Activated CD4-positive, alpha-beta T cell treated with anti-CD3 and anti-CD28 coated beads for 36 hours (primary cell): Measurements from ENCODE around the gene SPDYC. TPM values are rescaled to one million over a fixed set of nuclear protein-coding genes. Genes with fewer than 3 reads are reported as not detected.

Source experiments
- ATAC-seq: fragments of 200-7000 bp; cut with Tn5 transposase; one replicate; pipeline ENCODE4 v1.10.0; 2021; ENCODE audit warnings: mild to moderate bottlenecking, moderate library complexity
- CTCF ChIA-PET: fragments of 350-600 bp; sonication (Branson Sonifier 250); formaldehyde crosslinking; loops from one replicate; lab custom pipeline; 2021; ENCODE audit warnings: antibody characterized with exemption; lab: Charles Lee
- POLR2A ChIA-PET: fragments of 350-600 bp; sonication (Branson Sonifier 250); formaldehyde crosslinking; loops from one replicate; lab custom pipeline; 2021; ENCODE audit warnings: antibody characterized with exemption, inconsistent platforms; lab: Charles Lee
- DNase-seq: peaks from one replicate; pipeline ENCODE4 v3.0.0-alpha.2; 2020
- H3K27ac Mint-ChIP-seq: one replicate; pipeline ENCODE4 v1.8.0; 2021; ENCODE audit warnings: mixed read lengths
- H3K27me3 Mint-ChIP-seq: one replicate; pipeline ENCODE4 v1.8.0; 2021; ENCODE audit warnings: mixed read lengths
- H3K36me3 Mint-ChIP-seq: one replicate; pipeline ENCODE4 v1.8.0; 2021; ENCODE audit warnings: low read depth, mixed read lengths
- H3K4me1 Mint-ChIP-seq: one replicate; pipeline ENCODE4 v1.8.0; 2021; ENCODE audit warnings: mixed read lengths
- H3K4me3 Mint-ChIP-seq: one replicate; pipeline ENCODE4 v1.8.0; 2021; ENCODE audit warnings: mild to moderate bottlenecking, moderate library complexity, mixed read lengths
- H3K9me3 Mint-ChIP-seq: one replicate; pipeline ENCODE4 v1.8.0; 2021; ENCODE audit warnings: low read depth, mixed read lengths
- intact Hi-C, 2 experiments: fragments of 100-400 bp; cut with DNase I in 1 of 2; cut with micrococcal nuclease in 1 of 2; formaldehyde crosslinking; loops; one replicate each; pipeline versions ENCODE4 v1.14.2 to v1.15.1; 2022 to 2024; cut with DNase I, micrococcal nuclease
- microRNA-seq: library from miRNA; unstranded; fragments of <30 nt; microRNA quantifications from one replicate; pipeline ENCODE4 v1.2.0, GENCODE V29; 2021; ENCODE audit warnings: borderline replicate concordance
- total RNA-seq, 2 experiments: library from RNA; stranded (reverse); gene quantifications; one replicate each; pipeline ENCODE4 v1.2.3, GENCODE V29; 2021

SPDYC gene
- total RNA-seq, 2 experiments from 2014 or later = not detected

GRCh38 chr11:65214212-65214845 is 44.3 kb downstream of the SPDYC start:
- Mint-ChIP-seq H3K4me3 (no peak overlapping the region), H3K27ac (no peak overlapping the region), H3K4me1 (peaks cover 20% of the 10 kb centered on the region), H3K27me3 (peaks cover 5% of the 10 kb centered on the region), H3K9me3 (peaks cover 3% of the 10 kb centered on the region), H3K36me3 (peaks cover 7% of the 10 kb centered on the region)
- ChIA-PET CTCF (interaction anchor here (0.7 to 0.8 kb wide), 2 partner anchors 116 to 977 kb away, joined by 4 to 7 read pairs; no protein-coding TSS in a partner anchor), POLR2A (interaction anchor here (0.8 kb wide), 1 partner anchor 11 kb away, joined by 4 read pairs; no protein-coding TSS in a partner anchor)
- intact Hi-C loops = no loop called here
- ATAC-seq (no peak), DNase-seq (no peak)

- DNase-seq = peak; percentile 72
- Mint-ChIP-seq H3K36me3 (peaks cover 7% of the 10 kb centered on the region), H3K27me3 (peaks cover 5% of the 10 kb centered on the region), H3K9me3 (peaks cover 3% of the 10 kb centered on the region), H3K27ac (peak overlapping the region; percentile 83), H3K4me3 (peak overlapping the region; percentile 62), H3K4me1 (peaks cover 25% of the 10 kb centered on the region)
- ChIA-PET CTCF (interaction anchor here (0.8 to 1.1 kb wide), 3 partner anchors 10 to 114 kb away, joined by 3 to 7 read pairs (median 5); no protein-coding TSS in a partner anchor), POLR2A (interaction anchor here (0.6 to 1.1 kb wide), 3 partner anchors 10 to 47 kb away, joined by 3 to 4 read pairs (median 3); partner anchors contain the start of gene POLA2)
- intact Hi-C loops = no loop called here
- ATAC-seq = peak; percentile 60
These were observed 45.5 kb downstream of the SPDYC start for GRCh38 chr11:65215441-65216076.

GRCh38 chr11:65216830-65217229 is 46.8 kb downstream of the SPDYC start:
- Mint-ChIP-seq H3K9me3 (peaks cover 3% of the 10 kb centered on the region), H3K4me1 (peaks cover 25% of the 10 kb centered on the region), H3K36me3 (peaks cover 3% of the 10 kb centered on the region), H3K4me3 (peak overlapping the region; percentile 17), H3K27ac (no peak overlapping the region), H3K27me3 (peaks cover 5% of the 10 kb centered on the region)
- ATAC-seq (peak; percentile 13), DNase-seq (no peak)
- POLR2A ChIA-PET = no interaction called here
- intact Hi-C loops = no loop called here
- CTCF ChIA-PET = interaction anchor here (1.8 kb wide), 1 partner anchor 99 kb away, joined by 6 read pairs; no protein-coding TSS in a partner anchor

- POLR2A ChIA-PET = interaction anchor here (0.6 kb wide), 1 partner anchor 1629 kb away, joined by 3 read pairs; no protein-coding TSS in a partner anchor
These were observed 47.7 kb downstream of the SPDYC start for GRCh38 chr11:65217441-65218423.

GRCh38 chr11:65218446-65218845 is 48.4 kb downstream of the SPDYC start:
- Mint-ChIP-seq H3K36me3 (peaks cover 3% of the 10 kb centered on the region), H3K27me3 (peaks cover 7% of the 10 kb centered on the region), H3K4me1 (peaks cover 17% of the 10 kb centered on the region), H3K27ac (no peak overlapping the region), H3K4me3 (no peak overlapping the region), H3K9me3 (peaks cover 3% of the 10 kb centered on the region)
- DNase-seq (no peak), ATAC-seq (no peak)
- ChIA-PET CTCF (interaction anchor here (1.8 kb wide), 1 partner anchor 97 kb away, joined by 6 read pairs; no protein-coding TSS in a partner anchor), POLR2A (interaction anchor here (0.6 kb wide), 1 partner anchor 1628 kb away, joined by 3 read pairs; no protein-coding TSS in a partner anchor)
- intact Hi-C loops = no loop called here

More at GRCh38 chr11:65217441-65218423, 47.7 kb downstream of the SPDYC start:
- Mint-ChIP-seq H3K4me1 (peaks cover 22% of the 10 kb centered on the region), H3K27ac (no peak overlapping the region), H3K27me3 (peaks cover 5% of the 10 kb centered on the region), H3K9me3 (peaks cover 3% of the 10 kb centered on the region), H3K36me3 (peaks cover 3% of the 10 kb centered on the region), H3K4me3 (peak overlapping the region; percentile 17)
- ATAC-seq (no peak), DNase-seq (no peak)
- intact Hi-C loops = no loop called here
- CTCF ChIA-PET = interaction anchor here (1.8 kb wide), 1 partner anchor 98 kb away, joined by 6 read pairs; no protein-coding TSS in a partner anchor

GRCh38 chr11:65219930-65220213 is 49.8 kb downstream of the SPDYC start:
- no peak overlapping the region for H3K27ac Mint-ChIP-seq
- ATAC-seq = no peak
- CTCF ChIA-PET = interaction anchor here (0.7 to 1.3 kb wide), 5 partner anchors 12 to 112 kb away, joined by 3 to 6 read pairs (median 3); partner anchors contain the start of gene POLA2
- peaks cover 13% of the 10 kb centered on the region for H3K4me1 Mint-ChIP-seq
- no peak for DNase-seq
- POLR2A ChIA-PET = interaction anchor here (0.7 kb wide), 1 partner anchor 44 kb away, joined by 3 read pairs; no protein-coding TSS in a partner anchor
- H3K4me3 Mint-ChIP-seq = no peak overlapping the region
- H3K36me3 Mint-ChIP-seq = peaks cover 3% of the 10 kb centered on the region
- peaks cover 3% of the 10 kb centered on the region for H3K9me3 Mint-ChIP-seq
- peaks cover 7% of the 10 kb centered on the region for H3K27me3 Mint-ChIP-seq
- intact Hi-C loops = loop anchor here in 1 of 2 experiments (10.0 kb wide), 1 partner anchor 295 kb away; no protein-coding TSS in a partner anchor

GRCh38 chr11:65221026-65221425 is 51.0 kb downstream of the SPDYC start:
- no peak overlapping the region for H3K27ac Mint-ChIP-seq
- no peak for DNase-seq
- H3K36me3 Mint-ChIP-seq = no peaks in the 10 kb centered on the region
- H3K4me3 Mint-ChIP-seq = no peak overlapping the region
- POLR2A ChIA-PET = interaction anchor here (0.6 kb wide), 1 partner anchor 42 kb away, joined by 3 read pairs; no protein-coding TSS in a partner anchor
- H3K9me3 Mint-ChIP-seq = no peaks in the 10 kb centered on the region
- intact Hi-C loops = loop anchor here in 1 of 2 experiments (10.0 kb wide), 1 partner anchor 294 kb away; no protein-coding TSS in a partner anchor
- H3K4me1 Mint-ChIP-seq = peaks cover 18% of the 10 kb centered on the region
- no peak for ATAC-seq
- peaks cover 7% of the 10 kb centered on the region for H3K27me3 Mint-ChIP-seq
- CTCF ChIA-PET = interaction anchor here (0.6 to 7.7 kb wide), 4 partner anchors 40 to 206 kb away, joined by 3 to 75 read pairs (median 3); partner anchors contain the start of genes CAPN1, DPF2 and POLA2

Small RNAs within 50 kb of the gene (microRNA-seq; reads per million reads assigned to microRNA genes)
- 1.1 reads per million for gene MIR6751

Other genes with a start within 250 kb of the SPDYC start
- gene PPP2R5B, start 245.5 kb upstream of the SPDYC start, total RNA-seq = 10 to 100 TPM; 13.2 to 13.5 TPM
- under 1 TPM in 1 of 2 experiments, not detected in 1; 0.34 TPM for gene GPHA2, start 234.3 kb upstream of the SPDYC start, total RNA-seq
- gene MAJIN, start 198.1 kb upstream of the SPDYC start, total RNA-seq = 1 to 10 TPM; 1.2 to 1.6 TPM
- not detected for gene BATF2, start 173.3 kb upstream of the SPDYC start, total RNA-seq
- gene ARL2, start 156.1 kb upstream of the SPDYC start, total RNA-seq = 100 to 1,000 TPM in 1 of 2 experiments, 10 to 100 TPM in 1; 89.6 to 109 TPM
- gene SNX15, start 142.8 kb upstream of the SPDYC start, total RNA-seq = 10 to 100 TPM; 12.1 to 14.2 TPM
- 10 to 100 TPM; 10.5 to 12.1 TPM for gene SAC3D1, start 129.0 kb upstream of the SPDYC start, total RNA-seq
- gene NAALADL1, start 111.7 kb upstream of the SPDYC start, total RNA-seq = 10 to 100 TPM; 11.7 to 13.6 TPM
- gene CDCA5, start 86.2 kb upstream of the SPDYC start, total RNA-seq = 100 to 1,000 TPM; 111 to 119 TPM
- 10 to 100 TPM; 24.2 to 31.8 TPM for gene ZFPL1, start 86.0 kb upstream of the SPDYC start, total RNA-seq
- 100 to 1,000 TPM in 1 of 2 experiments, 10 to 100 TPM in 1; 94.3 to 123 TPM for gene VPS51, start 74.0 kb upstream of the SPDYC start, total RNA-seq
- gene TM7SF2, start 58.4 kb upstream of the SPDYC start, total RNA-seq = 10 to 100 TPM; 17.4 to 18.1 TPM
- gene ZNHIT2, start 52.5 kb upstream of the SPDYC start, total RNA-seq = 1 to 10 TPM; 7.1 to 9.7 TPM
- gene FAU, start 48.1 kb upstream of the SPDYC start, total RNA-seq = 1,000 to 10,000 TPM; 1,125 to 1,182 TPM
- 10 to 100 TPM; 58.5 to 62.5 TPM for gene MRPL49, start 47.9 kb upstream of the SPDYC start, total RNA-seq
- gene SYVN1, start 35.7 kb upstream of the SPDYC start, total RNA-seq = 10 to 100 TPM; 24.3 to 31.1 TPM
- 100 to 1,000 TPM; 103 to 125 TPM for gene CAPN1, start 11.7 kb downstream of the SPDYC start, total RNA-seq
- 10 to 100 TPM; 63.1 to 83.3 TPM for gene POLA2, start 91.7 kb downstream of the SPDYC start, total RNA-seq
- under 1 TPM; 0.91 to 0.93 TPM for gene CDC42EP2, start 144.6 kb downstream of the SPDYC start, total RNA-seq
- gene DPF2, start 163.6 kb downstream of the SPDYC start, total RNA-seq = 10 to 100 TPM; 67.5 to 69.0 TPM
- gene TIGD3, start 184.5 kb downstream of the SPDYC start, total RNA-seq = 1 to 10 TPM in 1 of 2 experiments, under 1 TPM in 1; 0.58 to 1.1 TPM
- gene SLC25A45, start 212.4 kb downstream of the SPDYC start, total RNA-seq = 10 to 100 TPM; 13.2 to 14.3 TPM
- gene FRMD8, start 216.4 kb downstream of the SPDYC start, total RNA-seq = 10 to 100 TPM; 32.7 to 37.5 TPM